Measurements from ENCODE around the gene ORAI3. TPM values are rescaled to one million over a fixed set of nuclear protein-coding genes. Genes with fewer than 3 reads are reported as not detected.

ORAI3 gene
- polyA plus RNA-seq, 1 of the 3 experiments (the other 2 are of a cell fraction), result 29.0 TPM

GRCh38 chr16:30969246-30969842 is 20.5 kb downstream of the ORAI3 start (continued):
- TF ChIP-seq GABPA (IDR thresholded peaks at IDR 0.05; ENCODE audit: low read depth), result no peak
- TF ChIP-seq ELF1 (IDR thresholded peaks at IDR 0.05), result no peak

- H3K9ac ChIP-seq, result no peak overlapping the region
- H3K27ac ChIP-seq (ENCODE audit: low read depth in 2 of 2, low read length in 1 of 2), result no peak overlapping the region
- DNase-seq, result no peak
- H4K20me1 ChIP-seq (ENCODE audit: insufficient read depth), result no peaks in the 10 kb centered on the region
- no peaks in the 10 kb centered on the region for H3K4me1 ChIP-seq (ENCODE audit: control insufficient read depth in 1 of 2, insufficient read depth in 2 of 2, low read depth in 1 of 2, low read length in 1 of 2)
- H3F3A ChIP-seq (replicated peaks; ENCODE audit: insufficient read depth), result no peaks in the 10 kb centered on the region
- ChIA-PET POLR2A (interaction anchor here (0.6 kb wide), 1 partner anchor 13 kb away, joined by 3 read pairs; no protein-coding TSS in a partner anchor), CTCF (interaction anchor here (1.6 to 1.9 kb wide), 2 partner anchors 14 to 18 kb away, joined by 3 to 12 read pairs; partner anchors contain the start of gene HSD3B7)
- H3K9me2 ChIP-seq, result no peaks in the 10 kb centered on the region
- H3K9me3 ChIP-seq, result no peaks in the 10 kb centered on the region
- no peak overlapping the region for H3K4me3 ChIP-seq (ENCODE audit: low read depth in 2 of 2, low read length in 1 of 2)
- peaks cover 47 to 58% of the 10 kb centered on the region in 2 experiments for H3K36me3 ChIP-seq (replicated peaks in 1 of 2; ENCODE audit: control insufficient read depth in 1 of 2, insufficient read depth in 2 of 2, low read length in 1 of 2)
- 95% methylated on average over 13 of the region's 14 CpGs for WGBS (ENCODE audit: low lambda C conversion rate)
- no peak overlapping the region for H3K4me2 ChIP-seq
- no peaks in the 10 kb centered on the region for H3K79me2 ChIP-seq (ENCODE audit: insufficient read depth)
- H2AFZ ChIP-seq (ENCODE audit: low read depth), result no peak overlapping the region
- TF ChIP-seq REST (IDR thresholded peaks at IDR 0.05; ENCODE audit: low read depth, low read length), result no peak
- TF ChIP-seq MAX (IDR thresholded peaks at IDR 0.05; ENCODE audit: low read depth), result no peak
- TF ChIP-seq GABPA (IDR thresholded peaks at IDR 0.05; ENCODE audit: low read depth), result no peak
- no peaks in the 10 kb centered on the region for H3K27me3 ChIP-seq (ENCODE audit: insufficient read depth)
Measured at GRCh38 chr16:30971298-30971697, 22.4 kb downstream of the ORAI3 start.

- peaks cover 39 to 45% of the 10 kb centered on the region in 2 experiments for H3K36me3 ChIP-seq (replicated peaks in 1 of 2; ENCODE audit: control insufficient read depth in 1 of 2, insufficient read depth in 2 of 2, low read length in 1 of 2)
- no peak overlapping the region for H3K4me2 ChIP-seq
- H3K27me3 ChIP-seq (ENCODE audit: insufficient read depth), result no peaks in the 10 kb centered on the region
- no peaks in the 10 kb centered on the region for H3K9me2 ChIP-seq
- no peaks in the 10 kb centered on the region for H3K9me3 ChIP-seq
- H2AFZ ChIP-seq (ENCODE audit: low read depth), result no peak overlapping the region
- POLR2A ChIA-PET, result interaction anchor here (0.6 kb wide), 1 partner anchor 418 kb away, joined by 3 read pairs; no protein-coding TSS in a partner anchor
- no peak overlapping the region for H3K9ac ChIP-seq
- CTCF ChIA-PET, result interaction anchor here (1.4 kb wide), 1 partner anchor 12 kb away, joined by 9 read pairs; the partner anchor contains the start of gene HSD3B7
- DNase-seq, result no peak
- no peak overlapping the region for H3K27ac ChIP-seq (ENCODE audit: low read depth in 2 of 2, low read length in 1 of 2)
- H4K20me1 ChIP-seq (ENCODE audit: insufficient read depth), result no peaks in the 10 kb centered on the region
- H3K79me2 ChIP-seq (ENCODE audit: insufficient read depth), result no peaks in the 10 kb centered on the region
- 98% methylated on average over 7 of the region's 7 CpGs for WGBS (ENCODE audit: low lambda C conversion rate)
- TF ChIP-seq IRF3 (IDR thresholded peaks at IDR 0.05; ENCODE audit: low read depth, low read length) (no peak), CTCF (IDR thresholded peaks at IDR 0.05) (peak; percentile 27; the same call in 1 of the 2 replicates), TEAD4 (IDR thresholded peaks at IDR 0.05; ENCODE audit: borderline replicate concordance, insufficient read depth) (no peak), RFX5 (IDR thresholded peaks at IDR 0.05; ENCODE audit: low read length) (no peak), FOXM1 (IDR thresholded peaks at IDR 0.05; ENCODE audit: low read depth) (no peak)
- no peaks in the 10 kb centered on the region for H3K4me1 ChIP-seq (ENCODE audit: control insufficient read depth in 1 of 2, insufficient read depth in 2 of 2, low read depth in 1 of 2, low read length in 1 of 2)
- H3K4me3 ChIP-seq (ENCODE audit: low read depth in 2 of 2, low read length in 1 of 2), result no peak overlapping the region
- no peaks in the 10 kb centered on the region for H3F3A ChIP-seq (replicated peaks; ENCODE audit: insufficient read depth)
Measured at GRCh38 chr16:30972872-30973271, 24.0 kb downstream of the ORAI3 start.
